HuH-7 (cell line): ENCODE data around the gene RIBC2.
"Not testable (repeated sequence)": the region's sequence is repeated elsewhere in the genome, so short reads cannot be mapped to it uniquely, and the experiment has no call there.

Experiments used
- DNase-seq: peaks from one replicate; pipeline ENCODE4 v3.0.0; 2011; ENCODE audit warnings: low spot score

Gene RIBC2

DNA sequence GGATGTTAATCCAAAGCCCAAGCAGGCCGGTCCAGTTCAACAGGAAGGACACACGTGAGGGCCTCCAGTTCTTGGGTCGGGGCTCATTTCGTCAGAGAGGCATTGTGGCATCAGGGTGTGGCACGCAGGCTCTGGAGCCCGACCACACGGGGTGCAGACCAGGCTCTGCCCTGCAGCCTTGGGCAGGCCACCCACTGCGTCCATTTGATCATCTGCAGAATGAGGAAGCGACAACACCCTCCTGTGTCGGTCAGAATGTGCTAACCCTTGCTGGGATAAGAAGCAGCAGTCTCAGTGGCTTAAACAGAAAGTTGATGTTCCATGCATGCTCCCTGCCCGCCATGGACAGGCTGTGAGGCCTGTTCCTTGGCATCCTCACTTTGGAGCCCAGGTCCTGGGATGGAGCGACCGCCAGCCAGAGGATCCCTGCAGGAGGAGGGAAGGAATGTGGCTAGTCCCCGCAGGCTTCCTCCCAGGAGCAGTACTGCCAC is 10.8 kb downstream of the RIBC2 start:
- DNase-seq = no peak

DNA sequence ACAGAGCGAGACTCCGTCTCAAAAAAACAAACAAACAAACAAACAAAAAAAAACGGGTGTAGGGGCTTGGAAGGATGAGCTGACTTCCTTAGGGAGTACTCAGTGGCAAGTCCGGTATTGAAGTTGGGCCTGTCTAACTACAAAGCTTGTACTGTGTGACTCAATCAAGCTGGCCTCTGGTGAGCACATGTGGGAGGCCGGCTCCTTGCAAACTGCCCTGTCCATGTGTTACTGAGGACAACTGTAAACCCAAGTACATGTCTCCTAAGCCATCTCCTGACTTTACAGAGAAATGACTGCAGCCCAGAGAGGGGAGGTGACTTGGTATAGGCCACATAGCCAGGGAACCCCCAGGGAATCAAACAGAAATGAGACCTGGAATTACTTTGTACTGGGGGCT is 11.6 kb downstream of the RIBC2 start:
- no peak for DNase-seq

DNA sequence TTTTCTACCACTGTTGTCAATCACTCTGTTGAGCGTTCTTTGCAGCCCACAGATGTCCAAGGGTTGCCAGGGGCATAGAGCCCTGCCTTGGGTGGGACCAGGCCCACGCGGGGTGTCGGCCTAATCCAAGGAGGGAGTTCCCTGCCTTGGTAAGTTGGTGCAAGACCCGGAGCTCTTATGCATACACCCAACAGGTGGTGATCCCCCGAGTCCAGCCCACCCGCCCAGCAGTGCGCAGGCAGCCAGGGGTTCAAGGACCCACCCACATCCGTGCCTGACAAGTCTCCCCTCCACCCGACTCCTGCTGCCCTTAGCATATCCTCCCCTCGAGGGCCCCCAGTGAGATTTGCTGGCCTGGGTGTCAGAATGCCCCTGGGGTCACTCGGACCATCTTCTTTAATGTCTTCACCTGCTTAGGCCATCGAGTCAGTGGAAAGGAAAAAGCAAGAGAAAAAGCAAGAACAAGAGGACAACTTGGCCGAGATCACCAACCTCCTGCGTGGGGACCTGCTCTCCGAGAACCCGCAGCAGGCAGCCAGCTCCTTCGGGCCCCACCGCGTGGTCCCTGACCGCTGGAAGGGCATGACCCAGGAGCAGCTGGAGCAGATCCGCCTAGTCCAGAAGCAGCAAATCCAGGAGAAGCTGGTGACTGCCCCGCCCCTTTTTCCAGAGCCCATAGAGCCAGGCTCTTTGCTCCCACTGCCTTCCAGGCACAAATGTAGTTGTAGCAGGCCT is 12.2 kb downstream of the RIBC2 start:
- DNase-seq = no peak

DNA sequence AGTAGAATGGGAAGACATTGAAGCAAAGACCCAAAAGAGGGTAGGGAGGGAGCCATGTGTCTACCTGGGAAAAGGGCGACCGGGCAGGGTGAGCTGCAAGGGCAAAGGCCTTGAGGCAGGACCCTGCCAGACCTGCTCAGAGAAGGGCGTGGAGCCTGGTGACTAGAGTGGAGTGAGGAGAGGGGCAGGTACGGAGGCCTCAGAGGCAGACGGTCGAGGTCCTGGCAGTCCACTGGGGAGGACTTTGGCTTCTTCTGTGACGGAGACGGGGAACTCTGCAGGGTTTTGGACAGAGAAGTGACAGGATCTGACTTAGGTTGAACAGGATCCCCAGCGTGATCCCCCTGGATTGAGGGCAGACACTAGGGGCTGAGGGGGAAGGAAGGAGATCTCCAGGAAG is 12.9 kb downstream of the RIBC2 start:
- DNase-seq = no peak

DNA sequence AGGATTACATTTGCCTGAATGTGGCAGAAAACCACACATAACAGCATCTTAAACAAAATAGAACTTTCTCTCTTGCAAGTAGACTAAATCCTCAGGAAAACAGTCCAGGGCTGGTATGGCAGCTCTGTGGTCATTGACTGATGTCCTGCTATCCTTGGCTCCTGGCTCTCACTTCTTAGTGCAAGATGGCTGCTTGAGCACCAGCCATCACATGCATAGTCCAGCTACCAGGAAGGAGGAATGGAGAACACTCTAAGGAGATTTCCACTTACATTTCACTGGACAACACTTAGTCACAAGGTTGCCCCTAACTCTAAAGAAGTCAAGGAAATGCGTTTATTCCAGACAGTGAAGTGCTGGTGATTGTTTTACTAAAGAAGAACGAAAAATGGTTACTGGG is 13.6 kb downstream of the RIBC2 start:
- DNase-seq = no peak

DNA sequence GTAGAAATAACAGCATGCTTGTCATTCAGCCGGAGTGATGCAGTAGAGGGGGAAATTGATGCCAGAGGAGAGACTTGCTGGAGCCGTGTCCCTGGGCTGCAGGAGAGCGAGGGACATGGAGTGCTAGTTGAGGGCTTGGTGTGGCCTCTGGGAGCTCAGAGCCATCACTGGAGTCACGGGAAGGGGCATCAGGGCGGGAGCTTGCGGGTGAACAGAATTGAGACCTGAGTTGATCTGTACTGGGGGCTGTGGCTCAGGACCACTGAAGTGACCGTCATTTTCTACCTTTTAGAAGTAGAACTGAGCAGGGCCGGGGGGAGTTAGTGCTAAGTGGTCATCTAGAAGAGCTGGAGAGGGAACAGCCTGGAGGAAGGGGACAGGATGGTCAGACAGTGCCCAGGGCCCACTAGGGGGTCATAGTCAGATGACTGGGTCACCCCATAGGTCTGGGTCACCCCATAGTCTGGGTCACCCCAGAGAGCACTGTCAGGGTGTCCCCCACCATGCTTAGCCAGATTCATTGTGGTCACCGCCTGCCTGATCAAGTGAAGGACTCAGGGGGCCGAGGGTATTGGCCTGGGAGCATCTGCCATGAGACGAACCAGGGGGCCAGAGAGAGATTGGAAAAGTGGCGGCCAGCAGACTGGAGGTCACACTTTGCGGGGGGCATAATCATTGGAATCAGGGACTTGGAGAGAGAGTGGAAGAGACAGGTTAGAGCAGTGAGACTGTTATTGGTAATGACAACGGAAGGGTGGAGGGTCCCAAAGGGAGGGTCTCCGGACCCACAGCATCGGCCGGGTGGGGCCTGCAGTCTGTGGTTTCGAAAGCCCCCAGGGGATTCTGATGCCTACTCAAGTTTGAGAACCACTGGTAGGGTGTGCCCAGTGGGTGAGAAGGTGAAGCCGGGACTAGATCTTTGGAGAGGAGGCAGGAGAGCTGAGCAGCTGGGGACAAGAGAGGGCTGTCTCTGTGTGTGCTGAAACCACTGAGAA is 15.2 kb downstream of the RIBC2 start:
- no peak for DNase-seq

DNA sequence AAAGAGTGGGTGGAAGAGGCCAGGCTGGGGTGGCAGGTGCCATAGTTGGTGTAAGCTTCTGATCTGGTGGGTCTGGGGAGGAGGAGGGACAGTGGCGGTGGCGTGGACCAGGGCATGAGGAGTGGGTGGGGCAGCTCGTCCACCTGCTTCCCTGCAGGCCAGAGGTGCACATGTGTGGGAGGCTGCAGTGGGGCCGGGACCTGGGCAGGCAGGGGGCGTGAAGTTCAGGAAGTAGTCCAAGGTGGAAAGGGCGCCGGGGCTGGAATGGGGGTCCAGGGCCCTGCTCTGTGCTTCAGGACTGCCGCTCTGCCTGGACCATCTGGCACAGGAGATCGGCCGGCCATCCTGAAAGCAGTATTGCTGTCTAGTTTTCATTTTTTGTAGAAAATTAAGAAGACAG is 15.9 kb downstream of the RIBC2 start:
- DNase-seq = no peak

DNA sequence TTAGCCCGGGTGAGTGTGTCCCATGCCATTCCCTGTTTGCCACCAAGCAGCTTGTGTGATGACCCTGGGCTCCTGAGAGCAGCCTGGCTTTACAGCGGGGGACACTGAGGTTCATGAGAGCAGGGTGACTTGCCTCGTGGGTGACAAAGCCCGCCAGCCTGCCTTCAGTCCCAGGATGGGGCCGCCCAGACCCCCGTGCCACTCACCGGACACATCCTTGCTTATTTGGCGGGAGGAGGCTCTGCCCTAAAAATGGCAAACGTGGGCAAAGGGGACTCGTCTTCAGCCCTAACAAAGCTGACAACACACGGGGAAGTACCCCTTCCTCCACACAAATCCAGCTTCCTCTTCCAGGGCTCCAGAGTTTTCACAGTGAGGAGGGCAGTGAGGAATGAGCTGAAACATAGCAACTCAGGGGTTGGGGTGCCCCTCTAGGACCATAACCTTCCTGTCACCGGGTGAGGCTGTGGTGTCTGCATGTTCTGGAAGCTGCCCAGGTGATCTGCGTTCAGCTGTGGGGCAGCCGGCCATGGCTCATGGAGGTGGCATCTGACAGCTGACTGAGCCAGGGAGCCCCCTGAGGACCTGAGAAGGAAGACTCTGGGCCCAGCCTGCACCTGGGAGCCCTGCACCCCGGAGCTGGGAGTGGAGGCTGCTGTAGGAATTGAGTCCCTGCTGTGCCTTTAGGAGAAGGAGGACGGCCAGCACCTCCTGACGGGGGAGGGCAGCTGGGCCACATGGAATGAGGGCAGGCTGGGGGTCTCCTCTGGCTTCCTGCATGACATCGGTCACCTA is 16.7 kb downstream of the RIBC2 start:
- no peak for DNase-seq

DNA sequence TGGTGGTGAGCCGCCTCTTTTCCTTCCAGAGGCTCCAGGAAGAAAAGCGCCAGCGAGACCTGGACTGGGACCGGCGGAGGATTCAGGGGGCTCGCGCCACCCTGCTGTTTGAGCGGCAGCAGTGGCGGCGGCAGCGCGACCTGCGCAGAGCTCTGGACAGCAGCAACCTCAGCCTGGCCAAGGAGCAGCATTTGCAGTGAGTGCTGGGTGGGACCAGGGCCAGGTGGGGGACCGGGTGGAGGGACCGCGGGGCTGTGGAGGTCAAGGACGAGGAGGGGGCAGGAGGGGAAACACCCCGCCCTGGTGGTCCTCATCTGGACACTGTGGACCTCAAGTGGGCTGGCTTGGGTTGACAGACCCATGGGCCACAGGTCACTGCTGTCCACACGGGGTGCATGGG is 17.4 kb downstream of the RIBC2 start:
- no peak for DNase-seq

DNA sequence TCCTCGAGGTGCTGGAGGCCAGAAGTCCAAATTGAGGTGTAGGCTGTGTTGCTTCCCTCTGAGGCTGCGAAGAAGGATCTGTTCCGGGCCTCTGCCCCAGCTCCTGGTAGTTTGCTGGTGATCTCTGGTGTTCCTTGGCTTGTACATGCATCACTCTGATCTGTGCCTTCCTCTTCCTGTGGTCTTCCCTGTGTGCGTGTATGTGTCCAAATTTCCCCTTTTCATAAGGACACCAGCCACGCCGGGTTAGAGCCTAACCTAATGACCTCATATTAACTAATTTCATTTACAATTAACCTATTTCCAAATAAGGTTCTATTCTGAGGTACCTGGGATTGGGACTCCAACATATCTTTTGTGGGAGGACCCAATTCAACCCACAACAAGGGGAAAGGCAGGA is 21.5 kb downstream of the RIBC2 start:
- DNase-seq = no peak

DNA sequence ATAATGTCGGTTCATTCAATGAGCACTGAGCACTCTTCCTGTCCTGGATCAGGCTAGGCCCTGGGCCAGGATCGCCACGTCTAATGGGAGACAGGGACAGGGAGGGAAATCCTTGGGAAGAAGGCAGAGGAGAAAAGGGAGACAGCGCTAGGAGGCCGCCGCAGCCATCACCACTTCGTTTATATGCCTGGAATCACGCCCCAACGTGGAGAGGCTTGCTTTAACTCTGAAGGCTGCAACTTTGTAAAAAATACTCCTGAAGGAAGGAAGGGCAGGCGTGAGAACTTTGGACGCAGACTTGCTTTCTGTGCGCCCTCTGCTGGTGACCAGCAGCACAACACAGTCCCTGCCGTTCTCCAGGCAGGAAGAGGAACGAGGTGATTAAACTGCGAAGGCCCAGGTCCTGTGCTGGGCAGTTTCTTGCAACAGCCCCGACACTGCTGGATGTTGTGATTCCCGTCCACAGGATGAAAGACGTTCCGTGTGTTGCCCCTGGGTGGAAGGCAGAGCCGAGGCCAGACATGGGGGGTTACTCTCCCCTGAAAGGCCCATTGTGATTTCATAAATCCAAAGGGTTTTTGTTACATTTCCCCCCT is 22.1 kb downstream of the RIBC2 start:
- DNase-seq = peak; percentile 92

DNA sequence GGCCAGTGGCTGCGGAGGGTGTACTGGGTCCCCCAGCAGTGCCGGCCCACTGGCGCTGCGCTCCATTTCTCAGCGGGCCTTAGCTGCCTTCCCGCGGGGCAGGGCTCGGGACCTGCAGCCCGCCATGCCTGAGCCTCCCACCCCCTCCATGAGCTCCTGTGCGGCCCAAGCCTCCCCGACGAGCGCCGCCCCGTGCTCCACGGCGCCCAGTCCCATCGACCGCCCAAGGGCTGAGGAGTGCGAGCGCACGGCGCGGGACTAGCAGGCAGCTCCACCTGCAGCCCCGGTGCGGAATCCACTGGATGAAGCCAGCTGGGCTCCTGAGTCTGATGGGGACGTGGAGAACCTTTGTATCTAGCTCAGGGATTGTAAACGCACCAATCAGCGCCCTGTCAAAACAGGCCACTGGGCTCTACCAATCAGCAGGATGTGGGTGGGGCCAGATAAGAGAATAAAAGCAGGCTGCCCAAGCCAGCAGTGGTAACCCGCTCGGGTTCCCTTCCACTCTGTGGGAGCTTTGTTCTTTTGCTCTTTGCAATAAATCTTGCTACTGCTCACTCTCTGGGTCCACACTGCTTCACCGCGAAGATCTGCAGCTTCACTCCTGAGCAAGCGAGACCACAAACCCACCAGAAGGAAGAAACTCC is 23.5 kb downstream of the RIBC2 start:
- DNase-seq = not testable (repeated sequence)

DNA sequence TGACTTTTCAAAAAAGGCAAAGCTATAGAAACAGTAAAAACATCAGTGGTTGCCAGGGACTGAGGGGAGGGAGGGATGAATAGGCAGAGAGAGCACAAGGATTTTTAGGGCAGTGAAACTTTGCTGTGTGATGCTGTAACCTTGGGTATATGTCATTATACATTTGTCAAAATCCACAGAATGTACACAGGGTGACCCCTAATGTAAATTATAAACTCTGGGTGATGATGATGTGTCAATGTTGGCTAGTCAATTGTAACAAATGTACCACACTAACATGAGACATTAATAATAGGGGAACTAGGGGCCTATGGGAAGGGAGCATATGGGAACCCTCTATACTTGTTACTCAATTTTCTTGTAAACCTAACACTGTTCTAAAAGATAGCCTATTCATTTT is 24.8 kb downstream of the RIBC2 start:
- DNase-seq = no peak

DNA sequence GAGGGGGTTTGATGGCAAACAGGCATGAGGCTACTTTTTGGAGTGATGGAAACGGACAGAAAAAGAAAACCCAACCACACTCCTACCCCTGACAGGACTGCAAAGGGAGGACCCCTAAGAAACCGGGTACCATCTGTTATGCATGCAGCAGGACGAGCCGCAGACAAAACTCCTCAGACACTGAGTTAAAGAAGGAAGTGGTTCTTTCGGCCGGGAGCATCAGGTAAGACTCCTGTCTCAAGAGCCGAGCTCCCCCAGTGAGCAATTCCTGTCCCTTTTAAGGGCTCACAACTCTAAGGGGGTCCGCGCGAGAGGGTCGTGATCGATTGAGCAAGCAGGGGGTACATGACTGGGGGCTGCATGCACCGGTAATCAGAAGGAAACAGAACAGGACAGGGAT is 27.2 kb downstream of the RIBC2 start:
- DNase-seq = not testable (repeated sequence)

DNA sequence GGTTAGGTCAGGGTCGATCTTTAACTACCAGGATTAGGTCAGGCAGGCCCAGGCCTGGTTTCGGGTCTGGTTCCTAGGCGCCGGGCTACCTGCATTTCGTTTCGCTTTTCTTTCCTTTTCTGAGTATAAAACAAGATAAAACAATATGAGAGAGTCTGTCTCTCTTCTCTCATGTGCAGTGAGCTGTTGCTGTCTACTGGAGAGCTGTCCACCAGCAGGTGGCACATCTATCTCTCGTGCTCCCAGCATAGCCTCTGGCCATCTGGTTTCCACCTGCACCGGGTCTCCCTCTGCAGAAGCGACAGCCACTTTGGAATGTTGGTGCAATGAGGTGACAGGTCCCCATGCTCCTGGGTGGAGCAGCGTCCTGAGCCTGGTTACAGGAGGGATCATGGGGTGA is 27.6 kb downstream of the RIBC2 start:
- peak; percentile 94 for DNase-seq

DNA sequence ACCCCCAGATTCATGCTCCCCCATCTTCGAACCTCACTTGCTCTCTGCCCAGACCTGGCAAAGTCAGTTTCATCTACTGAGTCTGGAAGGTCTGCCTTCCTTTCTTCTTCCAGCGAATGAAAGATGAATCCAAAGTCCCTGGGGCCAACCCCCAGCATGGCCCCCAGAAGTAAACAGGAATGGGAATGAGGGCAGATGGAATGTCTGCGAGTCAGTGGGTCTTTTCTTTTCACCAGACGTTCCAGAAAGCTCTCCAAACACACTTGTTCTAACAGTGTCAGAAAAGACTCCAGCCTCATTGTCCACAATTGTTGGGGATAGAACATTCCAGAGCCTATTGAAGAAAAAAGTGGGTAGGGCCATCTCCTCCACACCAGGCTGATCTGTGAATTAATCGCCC is 28.6 kb downstream of the RIBC2 start:
- no peak for DNase-seq

DNA sequence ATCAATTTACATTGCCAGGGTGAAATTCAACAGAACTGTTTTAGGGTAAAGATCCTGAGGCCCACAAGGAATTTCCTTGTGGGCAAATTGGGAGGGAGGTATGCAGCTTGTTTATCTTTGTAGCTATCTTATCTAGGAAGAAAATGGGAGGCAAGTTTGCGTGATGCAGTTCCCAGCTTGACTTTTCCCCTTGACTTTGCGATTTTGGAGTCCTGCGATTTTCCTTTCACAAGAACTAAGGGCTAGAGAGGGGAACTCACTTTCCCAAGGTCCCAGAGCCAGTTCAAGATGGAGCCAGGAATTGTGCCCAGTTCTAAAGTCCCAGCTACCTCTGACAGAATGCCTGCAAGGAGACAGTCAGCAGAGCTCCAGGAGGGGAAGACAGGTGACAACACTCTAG is 30.7 kb downstream of the RIBC2 start:
- no peak for DNase-seq

DNA sequence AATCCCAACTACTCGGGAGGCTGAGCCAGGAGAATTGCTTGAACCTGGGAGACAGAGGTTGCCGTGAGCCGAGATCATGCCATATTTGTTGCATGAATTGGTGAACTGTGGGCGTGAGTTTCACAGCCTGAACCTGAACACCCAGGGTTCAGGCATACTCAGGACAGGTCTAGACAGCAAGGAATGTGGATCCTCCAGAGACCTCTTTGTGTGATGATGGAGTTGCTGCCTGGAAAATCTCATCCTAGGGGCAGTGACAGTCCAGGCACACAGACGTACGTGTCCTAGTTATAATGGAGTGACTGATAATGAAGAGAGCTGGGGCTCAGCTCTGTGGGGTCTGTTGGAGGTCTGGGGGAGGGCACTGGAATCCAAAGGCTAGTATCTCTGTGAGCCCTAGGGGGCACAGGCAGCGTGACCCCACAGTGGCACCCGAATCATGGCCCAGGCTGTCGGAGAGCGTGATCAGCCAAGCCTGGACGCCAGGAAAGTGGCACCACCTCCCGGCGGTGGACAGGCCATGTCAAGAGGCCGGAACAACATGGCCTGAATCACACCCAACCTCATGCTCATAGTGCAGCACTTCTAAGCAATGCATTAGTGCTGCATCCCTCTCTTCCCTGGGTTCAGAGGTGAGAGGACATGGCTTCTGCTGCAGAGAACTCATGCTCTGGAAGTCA is 31.7 kb downstream of the RIBC2 start:
- DNase-seq = no peak

DNA sequence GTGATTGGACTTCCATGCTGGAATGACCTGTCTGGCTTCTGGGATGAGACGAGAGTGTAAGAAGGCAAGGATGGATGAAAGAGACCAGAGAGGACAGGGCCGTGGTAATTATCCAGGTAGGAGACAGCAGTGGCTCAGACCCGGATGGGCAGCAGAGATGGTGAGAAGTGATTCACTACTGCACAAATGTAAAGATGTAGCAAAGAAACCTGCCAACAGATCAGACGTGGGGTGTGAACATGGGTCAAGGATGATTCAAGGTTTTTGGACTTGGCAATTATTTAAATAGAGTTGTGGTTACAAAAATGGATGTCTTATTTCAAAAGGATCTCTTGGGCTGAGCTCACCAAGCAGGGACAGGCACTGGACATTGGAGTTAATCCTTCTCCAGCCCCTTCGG is 32.7 kb downstream of the RIBC2 start:
- DNase-seq = no peak

DNA sequence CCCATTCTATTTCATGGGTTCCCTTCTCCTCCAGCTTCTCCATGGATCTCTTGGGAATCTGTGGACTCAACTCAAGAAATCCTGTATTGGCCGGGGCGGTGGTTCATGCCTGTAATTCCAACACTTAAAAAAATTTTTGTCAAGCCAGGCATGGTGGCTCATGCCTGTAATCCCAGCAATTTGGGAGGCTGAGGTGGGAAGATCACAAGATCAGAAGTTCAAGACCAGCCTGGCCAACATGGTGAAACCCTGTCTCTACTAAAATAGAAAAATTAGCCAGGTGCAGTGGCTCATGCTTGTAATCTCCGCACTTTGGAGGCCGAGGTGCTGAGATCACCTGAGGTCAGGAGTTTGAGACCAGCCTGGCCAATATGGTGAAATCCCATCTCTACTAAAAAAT is 34.1 kb downstream of the RIBC2 start:
- not testable (repeated sequence) for DNase-seq

DNA sequence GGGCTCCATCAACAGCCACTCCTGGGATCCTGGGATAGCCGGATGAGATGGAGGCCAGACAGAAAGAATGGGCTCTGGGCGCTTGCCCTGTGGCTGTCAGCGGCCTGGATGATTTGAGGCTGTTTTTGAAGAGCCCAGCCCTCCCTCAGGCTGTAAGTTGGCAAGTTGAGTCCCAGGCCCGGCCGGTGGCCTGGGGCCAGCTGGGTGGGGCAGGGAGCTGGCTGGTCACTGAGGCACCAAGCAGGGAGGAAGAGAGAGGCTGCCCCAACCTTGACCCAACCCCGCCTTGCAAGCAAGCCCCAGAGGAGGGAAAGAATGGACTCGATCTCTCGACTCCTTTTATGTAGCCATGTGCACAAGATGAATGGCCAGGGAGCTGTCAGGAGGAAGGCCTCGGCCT is 34.9 kb downstream of the RIBC2 start:
- no peak for DNase-seq
